Activated T-cell treated with anti-CD3 and anti-CD28 coated beads for 48 hours (primary cell): ENCODE data around the gene RANBP6.

Experiments
- DNase-seq: peaks from one replicate; pipeline ENCODE4 v3.0.0-alpha.2; 2020; ENCODE audit warnings: low read depth

Gene RANBP6

DNA sequence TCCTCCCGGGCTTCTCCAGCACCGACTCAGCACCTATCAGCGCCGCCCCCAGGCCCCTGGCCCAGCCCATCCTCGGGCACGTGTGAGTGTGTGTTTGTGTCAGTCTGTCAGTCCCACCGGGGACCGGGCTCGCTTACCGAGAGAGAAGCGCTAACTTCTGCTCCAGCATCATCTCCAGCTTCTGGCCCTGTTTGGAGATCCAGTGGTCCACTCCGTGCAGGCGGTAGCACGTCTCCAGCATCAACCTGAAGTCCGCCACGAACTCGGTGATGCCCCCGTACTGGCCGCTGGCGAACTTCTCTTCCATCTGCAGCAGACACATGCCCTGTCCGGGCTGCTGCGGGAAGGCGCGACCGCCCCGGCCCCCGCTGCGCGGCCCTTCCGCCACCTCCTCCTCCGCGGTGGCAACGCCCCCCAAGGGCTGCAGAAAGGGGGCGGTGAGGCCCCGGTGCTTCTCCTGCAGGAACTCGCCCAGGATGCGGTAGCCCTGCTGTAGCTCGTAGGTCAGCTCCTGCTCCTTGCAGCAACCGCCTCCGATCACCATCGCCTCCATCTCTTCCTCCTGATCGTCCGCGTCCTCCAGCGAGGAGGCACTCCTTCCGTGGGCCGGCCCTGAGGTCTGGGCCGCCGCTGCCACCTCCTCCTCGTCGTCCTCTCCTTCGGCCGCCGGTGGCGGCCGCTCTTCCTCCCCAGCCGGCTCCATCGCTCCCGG is 8.2 kb downstream of the RANBP6 start:
- peak; percentile 94 for DNase-seq

DNA sequence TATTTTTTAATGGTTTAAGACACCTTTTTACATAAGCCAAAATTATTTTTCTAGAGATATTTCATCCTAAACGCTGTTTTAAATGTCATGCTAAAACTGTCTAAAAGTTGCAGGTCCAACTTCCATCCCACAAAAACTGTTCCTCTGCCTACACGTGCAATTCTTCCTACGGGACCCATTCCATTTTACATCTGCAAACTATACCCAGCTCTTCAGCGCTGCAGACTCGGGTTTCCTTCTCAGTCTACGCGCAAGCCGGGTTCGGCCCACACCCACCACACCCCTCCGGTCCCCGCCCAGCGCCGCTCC is 8.7 kb downstream of the RANBP6 start:
- DNase-seq = no peak

DNA sequence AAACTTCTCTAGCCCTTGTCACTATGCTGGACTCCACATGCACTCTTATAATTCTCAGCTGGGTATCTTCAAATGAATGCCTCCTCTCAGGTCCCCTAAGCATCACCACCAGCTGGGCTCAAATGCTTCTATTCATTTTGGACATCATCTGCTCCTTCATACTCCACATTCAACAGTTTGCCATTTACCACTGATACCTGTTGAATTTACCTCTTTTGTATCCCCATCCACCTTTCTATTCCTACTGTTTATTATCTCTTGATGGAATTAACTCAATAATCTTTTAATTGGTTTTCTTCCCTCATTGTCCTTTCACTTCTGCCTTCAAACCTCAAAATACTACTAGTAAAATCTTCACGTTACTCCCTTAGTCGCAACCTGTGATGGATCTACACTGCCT is 14.5 kb downstream of the RANBP6 start:
- no peak for DNase-seq

DNA sequence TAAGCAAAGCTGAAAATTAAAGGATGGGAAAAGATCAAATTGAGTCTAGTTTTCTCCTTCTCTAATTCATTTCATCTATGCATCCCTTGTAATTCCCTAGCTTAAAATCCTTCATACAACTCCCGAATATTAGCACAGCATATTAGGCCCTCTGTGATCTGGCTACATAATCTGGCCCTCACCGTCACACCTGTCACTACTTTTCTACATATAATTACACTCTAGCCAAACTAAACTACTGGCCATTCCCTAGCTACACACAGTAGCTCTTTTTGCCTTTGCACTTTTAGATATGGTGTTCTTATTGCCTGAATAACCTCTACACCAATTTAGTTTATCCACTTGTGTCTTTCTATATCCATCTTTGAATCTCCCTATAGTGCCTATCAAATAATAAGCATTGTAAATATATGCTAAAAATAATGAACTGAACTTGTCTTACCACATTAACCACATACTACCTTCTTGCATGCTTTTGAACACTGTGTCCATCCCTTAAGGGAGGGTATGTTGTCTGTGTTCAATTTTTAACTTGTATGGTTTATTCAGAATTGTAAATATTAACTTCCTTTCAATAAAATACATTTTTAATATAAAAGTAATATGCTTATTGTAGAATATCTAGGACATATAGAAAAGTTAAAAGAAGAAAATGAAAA is 15.9 kb downstream of the RANBP6 start:
- no peak for DNase-seq

DNA sequence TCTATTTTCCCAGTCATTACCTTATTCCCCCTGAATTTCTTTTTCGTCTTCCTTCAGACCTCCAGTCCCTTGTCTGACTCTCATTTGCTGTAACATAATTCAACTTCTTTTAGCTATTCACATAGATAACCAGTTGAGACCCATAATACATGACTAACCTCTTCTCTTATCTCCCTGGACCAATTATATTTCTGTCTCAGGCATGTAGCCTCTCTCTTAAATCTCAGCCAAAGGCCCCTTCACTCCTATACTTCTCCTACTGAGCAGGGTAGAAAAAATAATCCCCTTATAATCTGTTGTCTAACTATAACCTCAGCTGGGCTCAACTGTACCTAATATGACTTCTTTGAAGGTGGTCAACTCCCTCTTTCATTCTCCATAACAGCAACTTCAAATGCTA is 20.9 kb downstream of the RANBP6 start:
- DNase-seq = no peak

DNA sequence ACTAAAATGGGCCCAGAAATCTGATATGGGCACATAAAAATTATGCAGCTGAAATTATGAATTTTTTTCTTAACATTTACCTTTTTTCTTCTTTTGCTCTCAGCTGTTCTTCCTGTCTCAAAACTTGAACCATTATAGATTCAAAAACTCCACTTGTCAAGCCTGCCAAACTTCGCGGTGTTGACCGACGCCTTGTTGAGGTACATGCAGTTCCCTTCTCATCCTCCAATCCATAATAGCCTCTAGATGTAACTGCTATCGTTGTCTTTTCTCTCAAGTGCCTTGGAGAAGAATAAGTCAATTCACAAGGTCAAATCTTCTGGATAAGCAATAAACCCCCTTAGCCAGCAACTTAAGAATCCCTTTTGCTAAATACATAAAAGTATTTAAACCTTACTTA is 27.2 kb downstream of the RANBP6 start:
- DNase-seq = no peak

DNA sequence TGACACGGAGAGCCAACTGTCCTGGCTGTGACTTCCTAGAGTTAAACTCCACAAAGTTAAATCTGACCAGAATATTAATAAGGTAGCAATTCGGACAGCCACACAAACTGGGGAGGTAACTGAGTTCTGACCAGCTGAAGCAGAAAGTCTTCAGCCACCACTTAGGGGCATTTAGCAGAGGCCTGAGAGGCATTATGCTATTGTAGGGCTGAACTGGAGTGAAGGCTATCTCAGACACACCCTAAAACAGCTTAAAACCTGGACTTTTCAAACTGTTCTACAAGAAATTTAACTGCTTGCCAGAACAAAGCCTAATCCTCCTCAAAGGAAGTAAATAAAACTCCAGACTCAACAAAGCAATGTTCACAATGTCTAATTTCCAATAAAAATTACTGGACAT is 32.4 kb downstream of the RANBP6 start:
- DNase-seq = no peak

DNA sequence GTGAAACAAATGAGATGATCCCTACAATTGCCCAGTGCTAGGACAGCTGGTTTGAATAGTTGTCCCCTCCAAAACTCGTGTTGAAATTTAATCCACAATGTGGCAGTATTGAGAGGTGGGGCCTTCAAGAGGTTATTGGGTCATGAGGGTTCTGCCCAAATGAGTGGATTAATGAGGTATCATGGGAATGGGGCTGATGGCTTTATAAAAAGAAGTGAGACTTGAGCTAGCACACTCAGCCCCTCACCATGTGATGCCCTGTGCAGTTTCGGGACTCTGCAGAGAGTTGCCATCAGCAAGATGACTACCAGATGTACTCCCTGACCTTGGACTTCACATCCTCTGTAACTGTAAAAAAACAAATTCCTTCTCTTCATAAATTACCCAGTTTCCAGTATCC is 33.1 kb downstream of the RANBP6 start:
- DNase-seq = no peak

DNA sequence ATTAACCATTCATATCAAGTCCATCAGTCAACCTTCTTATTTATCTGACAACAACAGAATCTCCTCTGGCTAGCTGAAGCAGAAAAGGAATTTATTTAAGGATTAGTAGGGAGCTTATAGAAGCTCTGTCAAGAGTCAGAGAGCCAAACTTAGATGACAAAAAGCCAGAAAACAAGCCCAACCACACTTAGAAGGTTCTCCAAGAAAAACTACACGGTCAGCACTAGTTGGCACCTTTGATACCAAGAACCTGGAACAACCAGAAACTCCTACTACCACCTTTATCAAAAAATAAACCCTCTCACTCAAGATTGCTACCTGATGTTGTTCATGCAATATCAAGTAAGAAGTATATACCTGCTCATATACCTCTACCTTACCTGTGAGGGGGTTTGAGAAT is 36.9 kb downstream of the RANBP6 start:
- DNase-seq = no peak

DNA sequence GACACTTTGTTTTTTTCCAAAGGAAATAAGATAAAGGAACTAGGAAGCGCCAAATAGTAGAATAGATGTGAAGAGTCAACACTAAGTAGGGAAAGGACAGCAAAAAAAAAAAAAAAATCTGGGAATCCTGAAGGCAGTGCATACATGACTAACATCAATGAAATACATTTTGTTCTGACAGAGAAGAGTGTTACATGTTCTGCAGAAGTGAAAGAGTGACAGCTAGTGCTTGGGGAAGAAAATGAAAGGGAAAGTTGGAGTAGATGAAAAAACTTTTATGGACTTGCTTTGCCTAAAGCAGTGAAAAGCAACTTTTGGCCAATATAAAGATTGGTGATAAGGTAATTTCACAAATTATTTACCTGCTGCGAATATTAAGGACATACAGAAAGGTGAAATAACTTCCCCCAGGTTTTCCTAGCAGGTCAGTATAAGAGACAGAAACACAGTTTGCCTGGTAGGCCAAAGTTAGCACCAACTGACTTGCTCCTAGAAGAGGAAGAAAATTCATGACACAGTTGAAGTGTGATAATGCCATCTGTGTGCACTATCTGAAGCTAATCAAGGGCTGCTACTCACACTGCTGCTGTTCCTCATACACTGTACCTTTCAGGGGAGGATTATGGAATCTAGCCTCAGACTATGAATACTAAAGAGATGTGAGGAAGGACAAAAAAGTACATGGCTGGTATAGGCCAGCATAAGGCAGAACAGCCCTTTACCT is 38.6 kb downstream of the RANBP6 start:
- DNase-seq = no peak

DNA sequence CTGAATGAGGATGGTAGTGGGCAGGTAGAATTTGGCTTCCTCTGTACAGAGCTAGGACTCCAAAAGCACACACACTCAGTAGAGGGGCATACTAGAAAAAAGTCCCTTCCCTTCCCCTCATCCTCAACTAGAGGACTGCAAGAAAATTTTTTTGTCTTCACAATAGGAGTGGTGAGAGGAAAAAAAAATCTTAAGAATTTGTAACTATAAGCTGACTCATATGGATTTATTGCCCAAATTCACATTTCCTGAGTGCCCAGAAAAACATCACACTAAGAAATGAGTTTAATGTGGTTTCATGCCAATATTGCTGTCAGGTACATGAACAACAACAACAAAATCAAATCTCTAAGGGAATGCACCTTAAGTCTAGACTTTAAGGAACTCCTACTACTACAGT is 43.7 kb downstream of the RANBP6 start:
- no peak for DNase-seq
